Measurements from ENCODE around the gene MAP2.

The MAP2 gene

GRCh38 chr2:209644842-209645241 is 221.0 kb downstream of the MAP2 start:
- DNase-seq (ENCODE audit: low read depth): no peak
- no peak overlapping the region for H3K4me3 ChIP-seq (ENCODE audit: control insufficient read depth, low read depth, low read length)
- no peak for TF ChIP-seq CTCF (IDR thresholded peaks at IDR 0.05; ENCODE audit: control insufficient read depth, insufficient read depth, low read depth, low read length, missing control alignments)

GRCh38 chr2:209648714-209649113 is 224.9 kb downstream of the MAP2 start:
- no peak for TF ChIP-seq CTCF (IDR thresholded peaks at IDR 0.05; ENCODE audit: control insufficient read depth, insufficient read depth, low read depth, low read length, missing control alignments)
- DNase-seq (ENCODE audit: low read depth): no peak
- no peak overlapping the region for H3K4me3 ChIP-seq (ENCODE audit: control insufficient read depth, low read depth, low read length)

- DNase-seq (ENCODE audit: low read depth): no peak
- no peak for TF ChIP-seq CTCF (IDR thresholded peaks at IDR 0.05; ENCODE audit: control insufficient read depth, insufficient read depth, low read depth, low read length, missing control alignments)
- H3K4me3 ChIP-seq (ENCODE audit: control insufficient read depth, low read depth, low read length): no peak overlapping the region
Measured at GRCh38 chr2:209653134-209653533, 229.3 kb downstream of the MAP2 start.

GRCh38 chr2:209661286-209661894 is 237.5 kb downstream of the MAP2 start:
- no peak for TF ChIP-seq CTCF (IDR thresholded peaks at IDR 0.05; ENCODE audit: control insufficient read depth, insufficient read depth, low read depth, low read length, missing control alignments)
- H3K4me3 ChIP-seq (ENCODE audit: control insufficient read depth, low read depth, low read length): no peak overlapping the region
- no peak for DNase-seq (ENCODE audit: low read depth)

GRCh38 chr2:209662021-209662420 is 238.2 kb downstream of the MAP2 start:
- no peak overlapping the region for H3K4me3 ChIP-seq (ENCODE audit: control insufficient read depth, low read depth, low read length)
- DNase-seq (ENCODE audit: low read depth): no peak
- no peak for TF ChIP-seq CTCF (IDR thresholded peaks at IDR 0.05; ENCODE audit: control insufficient read depth, insufficient read depth, low read depth, low read length, missing control alignments)

- DNase-seq (ENCODE audit: low read depth): no peak
- no peak overlapping the region for H3K4me3 ChIP-seq (ENCODE audit: control insufficient read depth, low read depth, low read length)
- TF ChIP-seq CTCF (IDR thresholded peaks at IDR 0.05; ENCODE audit: control insufficient read depth, insufficient read depth, low read depth, low read length, missing control alignments): no peak
Measured at GRCh38 chr2:209663139-209663538, 239.3 kb downstream of the MAP2 start.

GRCh38 chr2:209663656-209664055 is 239.8 kb downstream of the MAP2 start:
- no peak for DNase-seq (ENCODE audit: low read depth)
- H3K4me3 ChIP-seq (ENCODE audit: control insufficient read depth, low read depth, low read length): no peak overlapping the region
- TF ChIP-seq CTCF (IDR thresholded peaks at IDR 0.05; ENCODE audit: control insufficient read depth, insufficient read depth, low read depth, low read length, missing control alignments): no peak
